Left lung (tissue), 14 donors: ENCODE measurements around the gene SHC4. TPM values are rescaled to one million over a fixed set of nuclear protein-coding genes. Genes with fewer than 3 reads are reported as not detected.

Source experiments
- ATAC-seq: fragments of 200-7000 bp; cut with Tn5 transposase; one replicate; pipeline ENCODE4 v1.9.1; 2020; ENCODE audit warnings: moderate library complexity
- DNase-seq, 4 donors: peaks; one replicate each; pipeline ENCODE4 v3.0.0-alpha.2; 2013 to 2020
- H3K27ac ChIP-seq, 2 donors: fragments of 200-600 bp; sonication (generic) in 1 of 2; one replicate each; pipeline versions ENCODE4 v1.5.0 to v1.8.0; 2020 to 2021
- H3K27me3 ChIP-seq, 2 donors: fragments of 200-600 bp; sonication (generic) in 1 of 2; one replicate each; pipeline versions ENCODE4 v1.5.0 to v1.8.0; 2020 to 2021
- H3K36me3 ChIP-seq, 2 donors: fragments of 200-600 bp; sonication (generic) in 1 of 2; one replicate each; pipeline versions ENCODE4 v1.5.0 to v1.8.0; 2020 to 2021
- H3K4me1 ChIP-seq, 2 donors: fragments of 200-600 bp; one replicate each; pipeline ENCODE4 v1.8.0; 2021
- H3K4me3 ChIP-seq, 2 donors: fragments of 200-600 bp; sonication (generic) in 1 of 2; one replicate each; pipeline versions ENCODE4 v1.5.0 to v1.8.0; 2020 to 2021; ENCODE audit warnings: mild to moderate bottlenecking in 1 of 2
- H3K9me3 ChIP-seq, 2 donors: fragments of 200-600 bp; sonication (generic) in 1 of 2; one replicate each; pipeline versions ENCODE4 v1.5.0 to v1.8.0; 2020 to 2021
- intact Hi-C, 2 donors: fragments of 100-400 bp; cut with DNase I; formaldehyde crosslinking; loops; one replicate each; pipeline versions ENCODE4 v1.11.2 to v1.14.2; 2022
- long read RNA-seq, 12 donors: library from polyadenylated mRNA in 2 of 12; unstranded in 2 of 12; transcript quantifications; one replicate each; pipeline ENCODE4 v2.0.0 and lab custom pipeline, GENCODE V29; 2019 to 2026
- polyA plus RNA-seq, 6 donors: library from polyadenylated mRNA; unstranded; fragments of 120-200 nt; gene quantifications; one replicate each; pipeline ENCODE4 v1.2.1, GENCODE V29; 2013; ENCODE audit not compliant: insufficient read length in 6 of 6
- total RNA-seq, 2 donors: library from RNA; stranded (reverse); fragmentation: NEBNext Ultra II Directional; extraction: Animal tissue kit (Norgen Biotek cat#: 25700); gene quantifications; one replicate each; pipeline ENCODE4 v1.2.1, GENCODE V29; 2021
- TF ChIP-seq, protein P1 (sequence below), 2 donors: fragments of 200-600 bp; sonication (generic) in 1 of 2; IDR thresholded peaks; one replicate each; pipeline versions ENCODE4 v1.5.0 to v1.8.0; 2021; ENCODE audit warnings: antibody characterized with exemption in 2 of 2
- donor health status: DM: no; HTN: yes; CAD: no.
- donor health status: DM: no; HTN: no; CAD: no.

SHC4 gene, protein sequence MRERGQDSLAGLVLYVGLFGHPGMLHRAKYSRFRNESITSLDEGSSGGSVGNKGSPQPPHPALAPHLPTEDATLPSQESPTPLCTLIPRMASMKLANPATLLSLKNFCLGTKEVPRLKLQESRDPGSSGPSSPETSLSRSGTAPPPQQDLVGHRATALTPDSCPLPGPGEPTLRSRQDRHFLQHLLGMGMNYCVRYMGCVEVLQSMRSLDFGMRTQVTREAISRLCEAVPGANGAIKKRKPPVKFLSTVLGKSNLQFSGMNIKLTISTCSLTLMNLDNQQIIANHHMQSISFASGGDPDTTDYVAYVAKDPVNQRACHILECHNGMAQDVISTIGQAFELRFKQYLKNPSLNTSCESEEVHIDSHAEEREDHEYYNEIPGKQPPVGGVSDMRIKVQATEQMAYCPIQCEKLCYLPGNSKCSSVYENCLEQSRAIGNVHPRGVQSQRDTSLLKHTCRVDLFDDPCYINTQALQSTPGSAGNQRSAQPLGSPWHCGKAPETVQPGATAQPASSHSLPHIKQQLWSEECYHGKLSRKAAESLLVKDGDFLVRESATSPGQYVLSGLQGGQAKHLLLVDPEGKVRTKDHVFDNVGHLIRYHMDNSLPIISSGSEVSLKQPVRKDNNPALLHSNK
- total RNA-seq (under 1 TPM; 0.44 to 0.47 TPM), polyA plus RNA-seq (1 to 10 TPM in 4 of 6 donors, under 1 TPM in 2; 0.74 to 1.4 (median 1.0) TPM)
- long read RNA-seq, donor 1, result 0 reads
- long read RNA-seq, donor 2, result 0 reads
- long read RNA-seq, donor 3, full-length matches to known transcripts, result 1 of 1 reads
- long read RNA-seq, donor 3, partial matches to known transcripts, result 0 of 1 reads
- long read RNA-seq, donor 3, other reads (novel, unspliced or antisense), result 0 of 1 reads
- long read RNA-seq, donor 4, partial matches to known transcripts, result 0 of 6 reads
- long read RNA-seq, donor 4, other reads (novel, unspliced or antisense), result 6 of 6 reads
- long read RNA-seq, donor 5, result 0 reads
- long read RNA-seq, donor 6, result 0 reads
- long read RNA-seq, donor 7, partial matches to known transcripts, result 15 of 15 reads
- long read RNA-seq, donor 7, other reads (novel, unspliced or antisense), result 0 of 15 reads
- long read RNA-seq, donor 8, result 0 reads
- long read RNA-seq, donor 9, result 0 reads
- long read RNA-seq, donor 10, result 0 reads
- long read RNA-seq, donor 11, result 0 reads
- long read RNA-seq, donor 12, result 0 reads

DNA sequence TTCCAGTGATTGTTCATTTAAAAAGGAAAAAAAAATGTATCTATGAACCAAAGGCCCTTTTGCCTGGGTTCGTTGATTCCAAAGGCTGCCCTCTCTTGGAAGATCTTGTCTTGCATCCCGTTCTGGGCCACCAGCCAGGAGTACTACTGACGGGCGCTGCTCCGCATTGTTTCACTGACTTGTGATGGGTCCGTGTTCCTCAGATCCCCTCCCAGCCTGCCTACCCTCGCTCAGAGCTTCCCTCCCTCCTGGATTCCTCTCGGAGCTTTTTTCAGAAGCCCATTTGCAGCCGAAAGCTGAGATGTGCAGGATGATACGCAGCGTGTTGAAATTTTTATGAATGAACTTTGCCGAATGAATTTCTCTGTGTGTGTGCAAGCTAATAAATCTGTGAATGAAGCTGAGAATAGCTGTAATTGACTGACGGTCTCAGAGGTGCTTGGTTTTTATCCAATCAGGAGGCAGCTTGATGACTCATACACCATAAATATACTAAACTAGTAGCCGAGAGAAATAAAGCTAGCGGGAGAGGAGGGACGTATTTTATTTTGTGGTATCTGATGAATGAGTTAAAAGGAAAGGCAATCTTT is at the start of gene SHC4:
Gene SHC4, minus strand, starts transcription at position 396 of the 590 bp plus-strand sequence. CDS start 904 bp downstream, outside the sequence.
- H3K4me3 ChIP-seq, result peak within 1 kb of the TSS; percentile 35 to 40
- TF ChIP-seq, protein P1, sequence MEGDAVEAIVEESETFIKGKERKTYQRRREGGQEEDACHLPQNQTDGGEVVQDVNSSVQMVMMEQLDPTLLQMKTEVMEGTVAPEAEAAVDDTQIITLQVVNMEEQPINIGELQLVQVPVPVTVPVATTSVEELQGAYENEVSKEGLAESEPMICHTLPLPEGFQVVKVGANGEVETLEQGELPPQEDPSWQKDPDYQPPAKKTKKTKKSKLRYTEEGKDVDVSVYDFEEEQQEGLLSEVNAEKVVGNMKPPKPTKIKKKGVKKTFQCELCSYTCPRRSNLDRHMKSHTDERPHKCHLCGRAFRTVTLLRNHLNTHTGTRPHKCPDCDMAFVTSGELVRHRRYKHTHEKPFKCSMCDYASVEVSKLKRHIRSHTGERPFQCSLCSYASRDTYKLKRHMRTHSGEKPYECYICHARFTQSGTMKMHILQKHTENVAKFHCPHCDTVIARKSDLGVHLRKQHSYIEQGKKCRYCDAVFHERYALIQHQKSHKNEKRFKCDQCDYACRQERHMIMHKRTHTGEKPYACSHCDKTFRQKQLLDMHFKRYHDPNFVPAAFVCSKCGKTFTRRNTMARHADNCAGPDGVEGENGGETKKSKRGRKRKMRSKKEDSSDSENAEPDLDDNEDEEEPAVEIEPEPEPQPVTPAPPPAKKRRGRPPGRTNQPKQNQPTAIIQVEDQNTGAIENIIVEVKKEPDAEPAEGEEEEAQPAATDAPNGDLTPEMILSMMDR (IDR thresholded peaks at IDR 0.05), result no peak
- H3K27ac ChIP-seq, result no peak within 1 kb of the TSS
- H3K27me3 ChIP-seq, result peaks cover 0 to 45% of the 10 kb centered on the region in 2 donors
- H3K4me1 ChIP-seq, result peaks cover 11 to 21% of the 10 kb centered on the region in 2 donors
- DNase-seq (peak in 3 of 4 donors; percentile 53 to 76 (median 63)), ATAC-seq (peak; percentile 82)
- no peaks in the 10 kb centered on the region for H3K9me3 ChIP-seq
- intact Hi-C loops, result no loop called here
- H3K36me3 ChIP-seq, result no peaks in the 10 kb centered on the region

DNA sequence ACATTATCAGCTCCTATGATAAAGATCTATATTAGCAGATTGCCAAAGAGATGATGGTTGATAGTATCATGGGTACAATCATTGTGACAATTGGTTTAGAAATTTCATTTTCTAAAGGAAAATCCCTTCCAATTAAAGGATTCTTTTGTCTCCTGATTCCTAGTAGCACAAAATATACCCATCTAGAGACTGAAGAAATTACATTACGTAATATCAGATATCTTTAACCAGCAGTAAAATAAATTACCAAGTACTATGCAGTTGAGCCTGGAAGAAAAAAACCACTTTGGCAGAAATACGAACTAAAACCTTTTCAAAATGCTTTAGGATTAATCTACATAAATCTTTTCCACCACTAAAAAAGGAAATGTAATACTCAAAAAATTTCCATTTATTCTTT is 35.6 kb upstream of the SHC4 start:
- DNase-seq (no peak), ATAC-seq (no peak)
- peaks cover 0 to 60% of the 10 kb centered on the region in 2 donors for H3K36me3 ChIP-seq

DNA sequence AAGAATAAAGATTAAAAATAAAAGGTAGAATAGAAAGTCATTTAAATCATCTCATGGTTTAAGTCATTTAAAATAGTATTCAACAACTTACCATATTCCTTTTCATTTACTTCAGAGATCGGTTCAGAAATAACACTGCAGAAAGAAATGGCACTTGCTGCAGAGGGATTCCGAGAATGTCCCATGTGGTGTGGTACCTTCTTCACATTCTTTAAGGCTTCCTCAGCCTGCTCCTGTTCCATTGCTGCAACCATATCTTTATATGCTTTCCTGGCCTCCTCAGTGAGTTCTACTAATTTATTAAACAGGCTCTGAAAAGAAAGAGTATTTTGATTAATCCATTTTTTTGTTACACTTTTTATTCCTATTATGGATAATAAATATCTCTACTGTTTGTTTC is 32.6 kb upstream of the SHC4 start:
- Histone ChIP-seq H3K9me3 (no peaks in the 10 kb centered on the region), H3K36me3 (peaks cover 5 to 80% of the 10 kb centered on the region in 2 donors), H3K27me3 (no peaks in the 10 kb centered on the region), H3K4me3 (no peak overlapping the region), H3K4me1 (no peaks in the 10 kb centered on the region), H3K27ac (no peak overlapping the region)
- DNase-seq, result no peak
- TF ChIP-seq, protein P1 (IDR thresholded peaks at IDR 0.05), result no peak
- intact Hi-C loops, result no loop called here
- no peak for ATAC-seq

More for the DNA sequence above, 35.6 kb upstream of the SHC4 start:
- no peaks in the 10 kb centered on the region for H3K4me1 ChIP-seq
- no peaks in the 10 kb centered on the region for H3K9me3 ChIP-seq
- H3K27me3 ChIP-seq, result no peaks in the 10 kb centered on the region
- TF ChIP-seq, protein P1 (IDR thresholded peaks at IDR 0.05), result no peak
- intact Hi-C loops, result no loop called here
- no peak overlapping the region for H3K27ac ChIP-seq
- H3K4me3 ChIP-seq, result no peak overlapping the region

DNA sequence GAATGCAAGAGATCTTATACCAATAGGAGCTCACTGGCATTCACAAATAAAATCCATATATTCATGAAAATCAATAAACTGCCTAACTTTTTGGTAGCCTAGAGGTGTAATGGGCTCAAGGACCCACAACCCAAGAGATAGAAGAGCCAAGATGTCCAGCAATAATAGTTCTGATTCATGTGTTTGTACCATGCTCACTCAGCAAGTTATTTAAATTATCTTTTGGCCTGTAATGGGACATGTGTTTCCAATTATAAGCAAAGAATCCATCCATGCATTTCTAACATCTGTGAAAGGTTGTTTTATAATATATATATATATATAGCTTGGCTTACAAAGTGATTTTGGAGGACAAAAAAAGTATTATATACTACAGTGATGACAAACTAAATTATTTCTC is 29.7 kb upstream of the SHC4 start:
- no peaks in the 10 kb centered on the region for H3K27me3 ChIP-seq
- H3K27ac ChIP-seq, result no peak overlapping the region
- peaks cover 5 to 73% of the 10 kb centered on the region in 2 donors for H3K36me3 ChIP-seq
- no peak overlapping the region for H3K4me3 ChIP-seq
- ATAC-seq (no peak), DNase-seq (no peak)
- TF ChIP-seq, protein P1 (IDR thresholded peaks at IDR 0.05), result no peak
- no peaks in the 10 kb centered on the region for H3K4me1 ChIP-seq
- intact Hi-C loops, result no loop called here
- no peaks in the 10 kb centered on the region for H3K9me3 ChIP-seq
